ENCODE measurements around the gene ZGPAT. TPM values are rescaled to one million over a fixed set of nuclear protein-coding genes. Genes with fewer than 3 reads are reported as not detected.

The ZGPAT gene
- total and polyA plus RNA-seq, 2 donors (not counting 1 experiment from before 2014, with no cell fraction given), result 46.1 to 62.1 TPM

GRCh38 chr20:63709149-63709527 is 1.3 kb downstream of the ZGPAT start:
- H3K27ac Mint-ChIP-seq, result peak overlapping the region; percentile 56
- peaks cover 72% of the 10 kb centered on the region for H4K20me1 ChIP-seq (ENCODE audit: control insufficient read depth, insufficient read depth, low read length, poor library complexity, severe bottlenecking)

More at GRCh38 chr20:63709149-63709527, 1.3 kb downstream of the ZGPAT start:
- DNase-seq (peak; percentile 10), ATAC-seq (ENCODE audit: low read depth) (no peak)
- Histone ChIP-seq H3K36me3 (replicated peaks in 1 of 2; ENCODE audit: control extremely low read depth in 1 of 2, control insufficient read depth in 1 of 2, extremely low read depth in 1 of 2, insufficient read depth in 2 of 2, low read length in 1 of 2) (peaks cover 2 to 45% of the 10 kb centered on the region in 2 experiments), H3K27me3 (replicated peaks in 1 of 4; ENCODE audit: control extremely low read depth in 1 of 4, control insufficient read depth in 3 of 4, insufficient read depth in 4 of 4, low read length in 3 of 4) (no peaks in the 10 kb centered on the region), H3K4me1 (ENCODE audit: control insufficient read depth in 2 of 2, insufficient read depth in 2 of 2, low read length in 2 of 2) (peaks cover 21 to 28% of the 10 kb centered on the region in 2 donors), H3K4me2 (replicated peaks; ENCODE audit: low read depth, low read length, poor library complexity, severe bottlenecking) (peak overlapping the region; percentile 94), H3K79me2 (ENCODE audit: control insufficient read depth, insufficient read depth, low read length) (peaks cover 89% of the 10 kb centered on the region), H2AFZ (ENCODE audit: insufficient read depth, low read depth, low read length, poor library complexity, severe bottlenecking) (no peak overlapping the region), H3K9ac (ENCODE audit: low read length) (no peak overlapping the region), H3K27ac (ENCODE audit: low read length in 2 of 2) (peak overlapping the region in 1 of 2 donors; percentile 85), H3K9me3 (ENCODE audit: control extremely low read depth in 1 of 3, control insufficient read depth in 2 of 3, insufficient read depth in 1 of 3, low read length in 2 of 3) (peaks cover 0 to 2% (median 0%) of the 10 kb centered on the region in 3 donors), H3K4me3 (ENCODE audit: control extremely low read depth in 1 of 5, extremely low read depth in 1 of 5, insufficient read depth in 1 of 5, low read depth in 2 of 5, low read length in 4 of 5) (no peak overlapping the region)
- 94% methylated on average over 12 of the region's 17 CpGs for WGBS (ENCODE audit: insufficient coverage)
- ChIA-PET CTCF (interaction anchor here (2.6 kb wide), 1 partner anchor 67 kb away, joined by 7 read pairs; no protein-coding TSS in a partner anchor), POLR2A (interaction anchor here (1.1 kb wide), 1 partner anchor 29 kb away, joined by 3 read pairs; no protein-coding TSS in a partner anchor)
- no peaks in the 10 kb centered on the region for H3K27me3 Mint-ChIP-seq
- peaks cover 38% of the 10 kb centered on the region for H3K4me1 Mint-ChIP-seq
- H3K9me3 Mint-ChIP-seq (ENCODE audit: insufficient read depth), result no peaks in the 10 kb centered on the region
- H3K4me3 Mint-ChIP-seq, result peak overlapping the region; percentile 76
- TF ChIP-seq CTCF (IDR thresholded peaks at IDR 0.05), result no peak
- TF ChIP-seq EZH2 (IDR thresholded peaks at IDR 0.05; ENCODE audit: borderline replicate concordance, insufficient read depth, low read depth, low read length, poor library complexity, severe bottlenecking), result no peak
- intact Hi-C loops (cut with micrococcal nuclease), result loop anchor here (5.0 kb wide), 1 partner anchor 353 kb away; the partner anchor contains the start of gene TCEA2
